ENCODE results near the gene TEAD1.

DNA sequence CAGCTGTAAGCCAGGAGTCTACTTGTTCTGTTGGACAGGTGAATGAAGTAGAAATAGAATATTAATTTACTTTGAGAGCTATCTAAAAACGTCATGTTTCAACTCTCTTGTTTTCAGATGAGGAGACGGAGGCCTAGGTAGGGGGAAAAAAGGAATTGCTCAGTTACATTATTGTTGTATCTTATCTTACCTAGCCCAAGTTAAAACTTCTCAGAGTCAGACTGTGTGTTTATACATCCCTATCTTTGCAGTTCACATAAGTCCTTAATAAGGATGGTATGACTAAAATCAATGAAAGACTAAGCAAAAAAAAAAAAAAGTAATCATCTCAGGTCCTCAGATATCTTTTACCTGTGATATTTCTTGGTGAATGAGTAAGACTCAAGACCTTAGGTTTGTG lies 62.8 kb downstream of the TEAD1 start:
- TF ChIP-seq CTCF (optimal IDR thresholded peaks at IDR 0.05 in 1 of 3, IDR thresholded peaks at IDR 0.05 in 1 of 3, conservative IDR thresholded peaks at IDR 0.05 in 1 of 3; ENCODE audit: extremely low read depth in 1 of 3, insufficient read depth in 2 of 3, low read length in 3 of 3) = no peak
- no peak for TF ChIP-seq EZH2 (IDR thresholded peaks at IDR 0.05; ENCODE audit: low read length)
